AG04450 (cell line): ENCODE data around the gene CAVIN4. TPM values are rescaled to one million over a fixed set of nuclear protein-coding genes. Genes with fewer than 3 reads are reported as not detected.
A peak's percentile ranks its signal among the peaks of the same experiment; 100 is the strongest.

ENCODE experiments used
- CTCF ChIA-PET: fragments of 300-600, 350-600 bp; formaldehyde crosslinking; extraction: SDS; loops from one replicate; lab custom pipeline; 2022; ENCODE audit warnings: antibody characterized with exemption, inconsistent platforms; lab: Charles Lee
- POLR2A ChIA-PET: fragments of 350-600 bp; formaldehyde crosslinking; extraction: SDS; loops from one replicate; lab custom pipeline; 2021; ENCODE audit warnings: antibody characterized with exemption, inconsistent platforms; lab: Yijun Ruan, JAX
- DNase-seq: peaks from one replicate; pipeline ENCODE4 v3.0.0-alpha.2; 2011; ENCODE audit warnings: low read depth, low spot score
- H3K27ac ChIP-seq: one replicate; pipeline ENCODE4 v1.5.1; 2012; ENCODE audit warnings: low read depth, low read length, control low read depth
- H3K27me3 ChIP-seq: one replicate; pipeline ENCODE4 v1.6.0; 2012; ENCODE audit warnings: low read length; ENCODE audit not compliant: control insufficient read depth, insufficient read depth
- H3K4me3 ChIP-seq: 2 replicates; pipeline ENCODE4 v1.5.1; 2011; ENCODE audit warnings: mild to moderate bottlenecking, low read depth, low read length, control low read depth
- H3K9me3 ChIP-seq: 2 replicates; pipeline ENCODE4 v1.5.1; 2012; ENCODE audit warnings: low read length; ENCODE audit not compliant: control insufficient read depth, insufficient read depth
- polyA plus RNA-seq: library from polyadenylated mRNA; depleted of rRNA; stranded (reverse); fragments of >200 nt; gene quantifications from 2 replicates; pipeline ENCODE4 v1.2.3, GENCODE V29; 2011
- TF ChIP-seq, protein P1 (sequence below): IDR thresholded peaks from 2 replicates; pipeline ENCODE4 v1.5.1; 2011; ENCODE audit warnings: low read depth, low read length, control low read depth, inconsistent platforms

The CAVIN4 gene
- polyA plus RNA-seq, 1 experiment, result 0.71 TPM

DNA sequence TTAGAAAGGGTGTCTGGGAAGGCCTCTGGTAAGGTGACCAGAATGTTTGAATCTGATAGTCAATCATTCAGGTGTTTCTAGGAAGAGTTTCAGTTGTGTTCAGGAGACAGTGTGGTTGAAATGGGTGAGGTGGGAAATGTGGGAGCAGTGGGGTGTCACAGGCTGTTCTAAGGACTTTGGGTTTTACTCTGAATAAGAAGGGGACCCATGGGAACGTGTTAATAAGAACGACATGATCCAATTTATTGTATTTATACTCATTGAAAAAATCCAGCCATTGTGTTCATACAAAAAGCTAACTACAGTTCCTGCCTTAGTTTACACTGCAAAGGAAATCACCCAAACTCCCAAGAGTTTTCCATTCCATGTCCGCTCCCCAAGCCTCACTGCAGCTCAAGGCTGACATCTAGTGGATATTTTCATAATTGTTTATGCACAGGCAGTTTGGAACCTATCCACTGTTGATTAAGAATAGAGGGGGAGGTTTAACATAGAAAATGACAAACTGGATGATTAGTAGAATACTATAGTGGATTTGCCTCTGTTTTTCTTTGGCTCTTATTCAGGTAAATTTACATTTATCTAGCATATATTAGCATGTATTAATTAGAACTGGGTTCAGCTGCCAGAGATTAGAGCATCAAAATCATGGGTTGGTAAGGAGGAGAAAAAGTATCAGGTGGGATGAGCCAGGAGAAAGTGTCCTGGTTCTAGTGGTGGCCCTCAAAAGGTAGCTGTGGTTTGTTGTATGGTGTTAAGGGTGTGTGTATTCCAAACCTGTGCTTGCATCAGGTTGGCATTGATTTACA lies 17.7 kb downstream of the CAVIN4 start:
- TF ChIP-seq, protein P1, sequence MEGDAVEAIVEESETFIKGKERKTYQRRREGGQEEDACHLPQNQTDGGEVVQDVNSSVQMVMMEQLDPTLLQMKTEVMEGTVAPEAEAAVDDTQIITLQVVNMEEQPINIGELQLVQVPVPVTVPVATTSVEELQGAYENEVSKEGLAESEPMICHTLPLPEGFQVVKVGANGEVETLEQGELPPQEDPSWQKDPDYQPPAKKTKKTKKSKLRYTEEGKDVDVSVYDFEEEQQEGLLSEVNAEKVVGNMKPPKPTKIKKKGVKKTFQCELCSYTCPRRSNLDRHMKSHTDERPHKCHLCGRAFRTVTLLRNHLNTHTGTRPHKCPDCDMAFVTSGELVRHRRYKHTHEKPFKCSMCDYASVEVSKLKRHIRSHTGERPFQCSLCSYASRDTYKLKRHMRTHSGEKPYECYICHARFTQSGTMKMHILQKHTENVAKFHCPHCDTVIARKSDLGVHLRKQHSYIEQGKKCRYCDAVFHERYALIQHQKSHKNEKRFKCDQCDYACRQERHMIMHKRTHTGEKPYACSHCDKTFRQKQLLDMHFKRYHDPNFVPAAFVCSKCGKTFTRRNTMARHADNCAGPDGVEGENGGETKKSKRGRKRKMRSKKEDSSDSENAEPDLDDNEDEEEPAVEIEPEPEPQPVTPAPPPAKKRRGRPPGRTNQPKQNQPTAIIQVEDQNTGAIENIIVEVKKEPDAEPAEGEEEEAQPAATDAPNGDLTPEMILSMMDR, result peak; percentile 89
- Histone ChIP-seq H3K9me3 (no peaks in the 10 kb centered on the region), H3K4me3 (no peak overlapping the region), H3K27me3 (peaks cover 5% of the 10 kb centered on the region), H3K27ac (no peak overlapping the region)
- no peak for DNase-seq
- ChIA-PET POLR2A (no interaction called here), CTCF (interaction anchor here (0.5 to 3.7 kb wide), 34 partner anchors 8 to 1411 kb away, joined by 3 to 58 read pairs (median 4); partner anchors contain the start of genes CAVIN4 and TMEFF1)

DNA sequence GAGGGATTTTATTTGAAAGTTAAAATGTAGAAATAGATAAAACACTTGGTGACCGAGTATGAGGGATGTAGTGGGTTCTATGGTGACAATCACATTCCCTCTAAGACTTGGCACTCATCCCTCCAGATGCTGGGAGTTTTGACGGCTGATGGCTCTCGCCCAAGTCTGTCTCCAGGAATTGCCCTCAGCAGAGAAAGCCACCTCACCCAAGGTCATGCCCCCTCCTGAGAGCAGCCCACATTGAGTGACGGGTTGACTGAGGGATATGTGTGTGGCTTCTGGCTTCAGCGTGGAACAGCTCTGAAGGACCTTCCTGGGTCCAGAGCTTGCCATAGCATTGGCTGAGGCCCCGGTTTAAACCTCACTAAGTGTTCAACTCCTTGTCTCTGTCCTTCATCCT lies 19.4 kb downstream of the CAVIN4 start:
- CTCF ChIA-PET, result interaction anchor here (1.5 to 3.7 kb wide), 4 partner anchors 12 to 570 kb away, joined by 5 to 58 read pairs (median 13); no protein-coding TSS in a partner anchor
- POLR2A ChIA-PET, result no interaction called here
- no peak for DNase-seq
- Histone ChIP-seq H3K4me3 (no peak overlapping the region), H3K9me3 (no peaks in the 10 kb centered on the region), H3K27me3 (peaks cover 5% of the 10 kb centered on the region), H3K27ac (no peak overlapping the region)
- TF ChIP-seq, protein P1, result no peak

DNA sequence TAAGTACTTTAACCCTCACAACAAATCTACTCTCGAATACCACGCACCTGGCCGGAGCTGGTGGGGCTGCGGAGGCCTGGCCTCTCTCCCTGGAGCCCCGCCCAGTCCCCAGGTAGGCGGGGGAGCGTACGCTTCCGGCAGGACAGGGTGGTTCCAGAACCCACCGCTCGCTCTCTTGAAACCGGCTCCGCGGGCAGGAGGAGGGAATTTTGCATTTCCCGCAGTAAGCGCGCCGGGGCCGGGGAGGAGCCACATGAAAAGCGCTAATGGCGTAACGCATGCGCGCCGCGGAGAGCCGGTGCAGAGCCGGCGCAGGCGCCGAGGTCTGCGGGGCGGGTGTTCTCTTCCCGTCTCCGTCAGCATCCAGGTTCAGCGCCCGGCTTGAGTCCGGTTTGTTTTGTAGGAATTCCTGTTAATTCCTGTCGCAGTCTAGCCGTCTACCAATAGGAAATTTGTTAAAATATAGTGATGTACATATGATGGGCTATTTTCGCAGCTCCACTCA lies 20.8 kb downstream of the CAVIN4 start:
- DNase-seq, result no peak
- H3K9me3 ChIP-seq, result no peaks in the 10 kb centered on the region
- H3K27ac ChIP-seq, result no peak overlapping the region
- CTCF ChIA-PET, result interaction anchor here (0.5 to 5.3 kb wide), 5 partner anchors 94 to 1414 kb away, joined by 3 to 277 read pairs (median 6); no protein-coding TSS in a partner anchor
- TF ChIP-seq, protein P1, result no peak
- POLR2A ChIA-PET, result no interaction called here
- H3K27me3 ChIP-seq, result peaks cover 5% of the 10 kb centered on the region
- peak overlapping the region; percentile 63 for H3K4me3 ChIP-seq

DNA sequence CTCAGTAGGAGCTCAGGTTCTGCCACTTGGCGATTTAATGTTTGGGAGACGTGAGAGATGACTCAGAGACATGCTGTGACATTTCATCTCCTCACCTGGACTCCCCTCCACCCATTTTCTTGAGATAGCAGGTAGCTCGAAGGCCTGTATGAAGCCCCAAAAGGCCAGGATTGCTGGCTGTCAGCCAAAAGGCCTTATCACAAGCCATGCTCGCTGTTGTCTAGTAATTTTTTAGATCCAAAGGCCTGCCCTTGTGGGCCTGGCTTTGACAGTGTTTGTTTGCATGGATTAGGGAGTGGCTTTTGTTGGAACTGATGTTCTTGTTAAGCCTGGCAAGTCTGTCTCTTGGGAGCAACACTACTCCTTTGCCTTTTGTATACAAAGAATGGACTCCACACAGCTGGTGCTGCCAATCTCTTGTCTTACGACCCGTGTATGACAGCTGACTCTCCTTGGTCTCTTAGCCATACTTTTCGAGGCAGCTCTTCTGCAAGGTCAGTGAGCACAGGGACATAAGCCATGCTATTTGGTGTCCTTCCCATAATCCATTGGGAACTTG lies 22.7 kb downstream of the CAVIN4 start:
- TF ChIP-seq, protein P1, result no peak
- POLR2A ChIA-PET, result no interaction called here
- H3K4me3 ChIP-seq, result no peak overlapping the region
- H3K9me3 ChIP-seq, result no peaks in the 10 kb centered on the region
- DNase-seq, result no peak
- H3K27me3 ChIP-seq, result peaks cover 5% of the 10 kb centered on the region
- CTCF ChIA-PET, result interaction anchor here (0.5 to 5.3 kb wide), 36 partner anchors 10 to 1417 kb away, joined by 3 to 277 read pairs (median 4); partner anchors contain the start of gene CAVIN4
- no peak overlapping the region for H3K27ac ChIP-seq

DNA sequence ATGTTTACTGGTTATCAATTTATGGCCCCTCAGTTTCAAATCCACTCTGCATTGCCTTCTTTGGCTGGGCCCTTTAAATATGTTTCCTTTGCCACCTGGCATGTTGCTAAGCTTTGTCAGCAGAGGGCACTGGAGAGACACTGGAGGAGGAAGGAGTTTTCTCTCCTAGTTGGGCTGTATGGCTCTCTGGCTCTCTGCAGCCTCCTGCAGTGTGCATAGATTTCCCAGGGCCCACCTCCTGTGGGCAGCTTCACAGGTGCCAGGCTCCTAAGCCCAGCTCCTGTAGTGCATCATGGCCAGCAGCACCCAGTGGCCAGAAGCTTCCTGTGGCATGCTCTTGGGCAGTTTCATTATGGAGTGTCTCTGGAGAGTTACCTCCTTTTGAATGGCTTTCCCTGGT lies 23.3 kb downstream of the CAVIN4 start:
- TF ChIP-seq, protein P1, result peak; percentile 81
- H3K4me3 ChIP-seq, result no peak overlapping the region
- ChIA-PET POLR2A (no interaction called here), CTCF (interaction anchor here (0.5 to 5.3 kb wide), 49 partner anchors 9 to 1418 kb away, joined by 3 to 277 read pairs (median 4); partner anchors contain the start of gene CAVIN4)
- H3K9me3 ChIP-seq, result no peaks in the 10 kb centered on the region
- peaks cover 5% of the 10 kb centered on the region for H3K27me3 ChIP-seq
- no peak overlapping the region for H3K27ac ChIP-seq
- no peak for DNase-seq
